NCI-H82 treated with DMSO at 0.1 percent for 48 hours (cell line): ENCODE results near the gene PEAK3.

Experiments
- DNase-seq: peaks from one replicate; lab custom pipeline; 2025; ENCODE audit not compliant: unreplicated experiment; lab: John Stamatoyannopoulos, UW

The PEAK3 gene

DNA sequence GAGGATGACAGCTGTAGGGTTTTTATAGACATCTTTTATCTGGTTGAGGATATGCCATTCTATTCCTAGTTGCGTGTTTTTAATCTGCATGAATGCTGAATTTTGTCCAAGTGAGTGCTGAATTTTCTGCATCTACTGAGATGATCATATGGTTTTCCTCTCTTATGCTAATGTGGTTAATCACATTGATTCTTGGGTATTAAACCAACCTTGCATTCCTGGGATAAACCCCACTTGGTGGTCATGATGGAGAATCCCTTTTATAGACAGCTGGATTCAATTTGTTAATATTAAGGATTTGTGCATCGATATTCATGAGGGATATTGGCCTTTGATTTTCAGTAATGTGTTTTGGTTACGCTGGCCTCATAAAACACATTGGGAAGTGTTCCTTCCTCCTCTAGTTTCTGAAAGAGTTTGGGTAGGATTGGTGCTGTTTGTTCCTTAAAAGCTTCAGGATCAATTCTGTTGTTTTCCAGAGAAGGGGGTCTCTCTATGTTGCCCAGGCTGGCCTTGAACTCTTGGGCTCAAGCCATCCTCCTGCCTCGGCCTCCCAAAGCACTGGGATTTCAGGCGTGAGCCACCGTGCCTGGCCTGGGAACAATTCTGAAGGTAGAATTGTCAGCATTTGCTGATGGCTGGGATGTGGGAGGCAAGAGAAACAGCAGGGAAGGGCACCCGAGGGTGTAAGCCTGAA, 33.3 kb upstream of the PEAK3 start:
- DNase-seq = no peak

DNA sequence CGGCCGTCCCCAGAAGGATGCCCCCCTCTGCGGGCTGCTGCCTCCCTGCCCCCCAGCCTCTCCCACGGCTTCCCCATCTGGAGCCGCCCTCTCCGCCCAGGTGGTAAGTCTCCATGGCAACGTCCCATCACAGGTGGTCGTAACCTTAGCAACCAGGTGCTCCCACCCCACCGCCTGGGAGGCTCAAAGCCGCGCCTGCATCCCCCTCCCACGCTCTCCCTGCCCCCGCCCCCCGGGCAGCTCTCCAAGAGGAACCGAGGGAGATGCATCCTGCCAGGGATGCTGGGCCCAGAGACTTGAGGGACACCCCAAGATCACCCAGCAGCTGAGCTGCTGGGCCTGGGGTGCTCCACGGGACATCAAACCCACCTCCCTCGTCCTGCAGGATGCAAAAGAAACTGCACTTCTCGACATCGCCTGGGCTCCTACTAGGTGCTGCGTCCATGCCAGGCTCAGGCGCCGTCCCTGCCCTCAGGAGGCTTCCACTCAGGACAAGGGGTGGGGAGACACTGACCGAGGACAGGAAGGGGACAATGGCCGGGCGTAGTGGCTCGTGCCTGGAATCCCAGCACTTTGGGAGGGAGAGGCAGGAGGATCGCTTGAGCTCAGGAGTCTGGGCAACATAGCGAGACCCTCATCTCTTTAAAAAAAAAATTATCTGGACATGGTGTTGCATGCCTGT, 31.0 kb upstream of the PEAK3 start:
- no peak for DNase-seq

DNA sequence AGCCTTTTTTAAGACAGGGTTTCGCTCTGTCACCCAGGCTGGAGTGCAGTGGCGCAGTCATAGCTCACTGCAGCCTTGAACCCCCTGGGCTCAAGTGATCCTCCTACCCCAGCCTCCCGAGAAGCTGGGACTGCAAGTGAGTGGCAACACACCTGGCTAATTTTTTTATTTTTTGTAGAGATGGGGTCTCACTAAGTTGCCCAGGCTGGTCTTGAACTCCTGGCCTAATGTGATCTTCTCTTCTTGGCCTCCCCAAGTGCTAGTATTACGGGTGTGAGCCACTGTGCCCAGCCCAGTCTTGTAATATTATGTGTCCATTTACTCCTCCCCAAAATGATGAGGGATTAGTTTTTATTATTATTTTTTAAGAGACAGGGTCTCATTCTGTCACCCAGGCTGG, 29.1 kb upstream of the PEAK3 start:
- DNase-seq = no peak

DNA sequence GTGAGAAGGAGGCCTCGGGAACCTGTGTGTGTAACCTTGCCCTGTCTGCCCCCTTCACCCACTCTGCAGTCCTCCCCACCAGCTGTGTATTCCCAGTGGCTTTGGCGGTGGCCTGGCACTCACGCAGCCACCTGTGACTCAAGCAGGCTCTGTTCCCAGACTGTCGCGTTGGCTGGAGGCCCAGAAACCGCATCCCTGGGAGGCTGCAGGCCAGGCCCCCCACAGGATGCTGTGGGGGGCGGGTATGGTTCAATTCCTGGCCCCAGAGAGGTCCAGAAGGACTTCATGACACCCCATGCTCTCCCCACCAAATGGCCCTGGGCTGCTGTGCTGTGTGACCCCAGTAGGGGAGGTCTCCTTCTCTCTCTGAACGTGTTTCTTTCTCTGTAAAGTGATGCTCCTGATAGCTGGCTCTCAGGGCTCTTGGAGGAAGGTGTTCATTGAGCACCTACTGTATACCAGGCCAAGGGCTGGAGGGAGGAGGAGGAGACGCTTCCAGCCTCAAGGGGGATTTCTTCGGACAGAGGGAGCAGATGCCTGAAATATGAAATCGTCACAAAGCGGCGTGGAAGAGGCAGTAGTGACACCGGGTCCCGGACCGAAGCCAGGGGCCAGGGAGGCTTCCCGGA, 27.9 kb upstream of the PEAK3 start:
- no peak for DNase-seq

DNA sequence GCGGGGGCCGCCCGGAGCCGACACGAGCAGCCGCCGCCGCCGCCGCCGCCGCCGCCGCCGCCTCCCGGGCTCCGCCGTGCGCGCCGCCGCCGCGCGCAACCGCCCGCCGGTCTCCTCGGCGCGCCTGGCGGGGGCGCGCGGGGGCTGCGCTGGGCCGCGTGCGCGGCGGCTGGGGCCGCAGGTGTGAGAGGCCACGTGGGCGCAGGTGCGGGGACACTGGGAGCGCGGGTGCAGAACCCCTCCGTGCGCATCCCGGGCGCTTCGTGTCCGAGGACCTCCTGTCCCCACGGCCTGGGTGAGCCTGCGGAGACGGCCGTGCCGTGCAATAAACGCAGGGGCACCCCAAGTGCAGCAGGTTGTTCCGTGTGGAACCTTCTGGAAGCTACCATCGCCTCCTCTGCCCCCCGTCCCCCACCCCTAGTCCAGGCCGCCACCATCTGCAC, 26.2 kb upstream of the PEAK3 start, which contains the start of gene LINGO3:
LINGO3 (minus strand) TSS at position 41 of the 443 bp plus-strand sequence. CDS start 16,378 bp downstream, outside the sequence.
- DNase-seq = no peak

DNA sequence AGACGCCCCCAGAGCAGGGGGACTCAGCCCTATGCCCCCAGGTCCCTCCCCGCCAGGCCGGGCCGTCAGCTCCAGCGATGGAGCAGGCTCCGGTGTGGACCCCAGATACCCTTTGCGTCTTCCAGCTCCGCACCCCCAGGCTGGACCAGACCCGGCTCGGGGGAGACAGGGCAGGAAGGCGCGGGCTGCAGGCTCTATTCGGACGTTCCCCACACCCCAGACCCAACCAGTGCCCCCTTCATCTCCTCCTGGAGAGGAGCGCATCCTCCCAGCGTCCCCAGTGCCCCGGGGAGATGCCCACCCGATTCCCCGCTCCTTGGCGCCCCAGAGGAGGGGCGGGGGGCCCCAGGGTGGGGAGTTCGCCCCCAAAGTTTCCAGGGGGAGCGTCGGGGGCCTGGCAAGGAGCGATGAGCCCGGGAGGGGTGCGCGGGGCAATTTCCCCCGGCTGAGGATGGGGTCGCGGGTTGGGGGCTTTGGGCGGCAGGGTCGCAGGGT, 25.6 kb upstream of the PEAK3 start:
- no peak for DNase-seq

DNA sequence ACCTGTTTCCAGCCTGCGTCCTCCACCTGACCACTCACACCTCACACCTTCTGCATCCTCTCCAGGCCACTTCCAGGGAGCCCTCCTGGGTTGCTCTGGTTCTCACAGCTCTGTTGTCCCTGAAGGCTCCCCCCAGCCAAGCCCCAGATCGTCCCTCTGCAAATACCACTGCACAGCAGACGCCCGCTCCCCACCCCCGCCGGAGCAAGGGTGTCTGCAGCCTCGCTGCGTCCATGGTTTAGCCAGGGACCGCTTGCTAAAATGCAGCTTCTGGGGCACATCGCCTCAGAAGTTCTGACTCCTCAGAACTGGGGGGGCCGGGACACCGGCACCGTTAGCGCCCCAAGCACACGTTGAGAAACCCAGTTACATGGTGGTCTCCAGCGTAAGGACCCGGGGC, 25.0 kb upstream of the PEAK3 start:
- DNase-seq = no peak

DNA sequence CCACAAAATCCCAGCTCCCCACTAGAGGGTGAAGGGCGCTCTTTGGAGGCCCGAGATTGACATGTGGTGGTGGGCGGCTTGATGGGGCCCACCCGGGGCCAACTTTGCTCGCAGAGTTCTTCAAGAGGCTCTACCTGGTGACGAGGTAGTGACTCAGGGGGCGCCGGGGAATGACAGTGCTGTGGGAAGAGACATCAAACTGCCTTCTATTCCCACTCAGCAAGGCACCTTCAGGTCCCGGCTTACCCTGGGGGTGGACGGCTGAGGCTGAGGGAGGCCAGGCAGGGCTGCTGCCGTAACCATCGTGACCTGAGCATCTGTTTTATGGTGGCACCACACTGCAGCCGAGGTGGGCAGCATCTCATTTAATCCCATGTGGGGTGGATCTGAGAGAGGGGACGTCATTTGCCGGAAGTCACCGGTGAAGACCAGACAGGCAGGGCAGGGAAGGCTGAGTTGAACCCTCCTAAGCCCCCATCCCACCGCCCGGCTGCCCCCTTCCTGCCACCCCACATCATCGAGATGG, 24.4 kb upstream of the PEAK3 start:
- no peak for DNase-seq

DNA sequence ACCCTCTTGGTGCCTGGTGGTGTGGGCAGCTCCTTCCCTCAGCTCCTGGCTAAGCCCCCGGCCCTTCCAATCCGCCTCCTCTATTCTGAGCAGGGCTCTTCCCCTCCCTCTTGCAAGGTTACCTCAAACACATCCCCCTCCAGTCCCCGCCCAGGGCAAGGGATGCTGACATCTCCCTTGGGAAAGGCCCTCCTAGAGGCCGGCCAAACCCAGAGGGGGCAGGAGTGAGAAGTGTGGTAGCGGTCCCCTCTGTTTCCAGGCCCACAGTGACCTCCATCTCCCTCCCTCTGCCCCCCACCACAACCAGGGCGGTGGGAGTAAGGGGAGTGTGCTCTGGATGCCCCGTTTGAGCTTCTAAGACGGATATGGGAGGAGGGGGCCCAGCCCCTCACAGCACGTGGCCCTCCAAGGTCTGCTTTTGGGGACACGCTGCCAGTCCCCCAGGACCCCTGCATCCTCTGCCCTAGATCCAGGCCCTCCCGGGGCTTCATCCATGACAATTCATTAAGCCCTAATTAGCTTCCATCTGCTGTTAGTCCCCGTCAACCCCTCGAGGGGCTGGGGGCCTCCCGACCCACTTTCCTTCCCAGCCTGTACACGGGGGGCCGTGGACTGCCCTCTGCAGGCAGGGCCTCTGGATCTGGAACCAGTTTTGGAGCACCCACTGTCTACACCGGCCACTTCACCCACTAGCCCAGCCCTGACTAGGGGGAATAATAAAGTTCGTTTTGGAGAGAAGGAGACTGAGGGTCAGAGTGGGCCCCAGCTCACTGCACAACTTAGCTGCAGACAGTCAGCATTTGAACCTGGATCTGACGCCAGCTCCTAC, 23.7 kb upstream of the PEAK3 start:
- no peak for DNase-seq

DNA sequence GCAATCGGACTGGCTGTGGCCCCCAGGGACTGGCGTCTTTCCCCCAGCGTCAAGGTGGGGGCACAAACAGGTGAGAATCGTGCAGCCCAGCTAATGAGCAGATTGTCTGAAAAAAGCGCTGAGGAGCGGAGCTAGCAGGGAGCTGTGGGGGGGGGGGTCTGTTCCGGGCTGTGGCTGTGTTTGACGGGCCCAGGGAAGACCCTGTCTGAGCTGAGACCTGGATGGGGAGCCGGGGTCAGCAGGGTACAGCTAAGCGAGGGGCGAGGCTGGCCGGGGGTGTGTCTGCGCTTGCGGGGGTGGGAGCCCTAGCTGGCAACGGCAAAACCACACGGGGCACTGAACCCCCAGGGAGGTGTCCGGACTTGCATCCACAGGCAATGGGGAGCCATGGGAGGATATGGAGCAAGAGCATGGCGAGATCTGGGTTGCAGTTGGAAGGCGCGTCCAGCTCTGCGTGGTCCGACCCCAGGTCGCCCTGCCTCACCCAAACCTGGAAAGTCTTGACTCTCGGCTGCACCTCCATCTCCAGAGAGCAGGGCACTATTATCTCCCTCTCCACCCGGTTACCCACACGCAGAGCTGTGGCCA, 21.3 kb upstream of the PEAK3 start:
- no peak for DNase-seq

DNA sequence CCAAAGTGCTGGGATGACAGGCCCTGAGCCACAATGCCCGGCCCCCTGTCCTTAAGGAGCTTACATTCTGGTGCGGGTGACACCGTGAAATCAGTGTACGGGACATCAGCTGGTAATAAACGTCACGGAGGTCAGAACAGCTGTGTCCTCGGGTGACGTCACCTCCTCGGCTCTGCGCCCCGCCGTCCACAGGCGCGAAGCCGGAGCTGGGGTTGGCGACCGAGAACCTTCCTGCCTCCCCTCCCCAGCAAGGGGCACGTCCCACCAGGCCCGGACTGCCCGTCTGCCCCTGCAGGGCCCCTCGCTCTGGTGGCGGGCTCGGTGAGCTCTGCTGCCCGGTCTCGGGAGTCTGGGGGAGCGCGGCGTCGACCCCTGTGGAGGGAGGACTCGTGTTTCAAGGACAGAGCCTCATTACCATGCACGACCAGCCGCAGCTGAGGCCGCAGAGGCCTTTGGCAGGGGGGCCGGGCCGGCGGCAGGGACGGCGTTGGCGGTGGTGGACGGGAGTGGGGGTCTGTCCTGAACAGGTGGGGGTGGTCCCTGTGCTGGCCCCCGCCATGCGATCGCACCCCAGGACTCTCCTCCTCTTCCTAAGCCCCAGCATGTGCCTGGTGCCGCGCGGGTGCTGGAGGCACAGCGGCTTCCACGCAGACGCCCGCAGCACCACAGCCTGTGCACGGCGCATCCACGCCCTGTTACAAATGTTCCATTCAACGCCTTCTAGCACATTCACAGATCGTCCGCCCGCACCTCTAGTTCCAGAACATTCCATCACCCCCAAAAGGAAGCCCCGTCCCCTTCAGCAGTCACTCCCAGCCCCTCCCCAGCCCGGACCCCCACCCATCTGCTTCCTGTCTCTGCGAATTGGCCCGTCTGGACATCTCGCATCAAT, 20.6 kb upstream of the PEAK3 start:
- no peak for DNase-seq

DNA sequence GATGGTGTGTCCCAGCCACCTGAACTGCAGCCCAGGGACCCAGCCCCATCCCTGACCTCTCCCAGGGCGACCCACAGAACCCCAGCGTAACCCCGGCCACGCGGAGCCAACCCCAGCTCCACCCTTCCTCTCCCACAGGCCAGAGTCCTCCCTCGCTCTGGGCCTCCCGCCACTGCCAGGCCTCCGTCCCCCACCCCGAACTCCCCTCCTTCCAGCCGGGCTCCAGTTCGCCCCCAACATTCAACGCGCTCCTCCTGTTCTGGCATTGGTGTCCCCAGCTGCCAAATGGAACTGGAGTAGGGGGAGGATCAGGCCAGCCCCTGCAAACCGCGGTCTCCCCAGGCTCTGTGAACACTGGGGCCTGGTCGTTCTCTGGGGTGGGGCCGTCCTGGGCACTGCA, 18.6 kb upstream of the PEAK3 start:
- no peak for DNase-seq

DNA sequence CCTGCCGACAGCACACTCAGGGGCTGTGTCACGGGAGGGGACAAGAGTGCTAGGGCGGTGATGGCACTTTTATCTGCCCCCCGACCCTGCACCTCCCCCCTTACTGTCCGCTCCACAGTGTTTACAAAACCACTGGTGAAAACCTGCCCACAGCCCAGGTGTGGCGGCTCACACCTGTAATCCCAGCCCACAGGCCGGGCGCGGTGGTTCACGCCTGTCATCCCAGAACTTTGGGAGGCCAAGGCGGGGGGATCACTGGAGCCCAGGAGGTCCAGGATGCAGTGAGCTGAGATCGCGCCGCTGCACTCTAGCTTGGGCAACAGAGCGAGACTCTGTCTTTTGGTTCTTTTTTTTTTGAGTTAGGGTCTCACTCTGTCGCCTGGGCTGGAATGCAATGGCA, 14.2 kb upstream of the PEAK3 start:
- DNase-seq = no peak

DNA sequence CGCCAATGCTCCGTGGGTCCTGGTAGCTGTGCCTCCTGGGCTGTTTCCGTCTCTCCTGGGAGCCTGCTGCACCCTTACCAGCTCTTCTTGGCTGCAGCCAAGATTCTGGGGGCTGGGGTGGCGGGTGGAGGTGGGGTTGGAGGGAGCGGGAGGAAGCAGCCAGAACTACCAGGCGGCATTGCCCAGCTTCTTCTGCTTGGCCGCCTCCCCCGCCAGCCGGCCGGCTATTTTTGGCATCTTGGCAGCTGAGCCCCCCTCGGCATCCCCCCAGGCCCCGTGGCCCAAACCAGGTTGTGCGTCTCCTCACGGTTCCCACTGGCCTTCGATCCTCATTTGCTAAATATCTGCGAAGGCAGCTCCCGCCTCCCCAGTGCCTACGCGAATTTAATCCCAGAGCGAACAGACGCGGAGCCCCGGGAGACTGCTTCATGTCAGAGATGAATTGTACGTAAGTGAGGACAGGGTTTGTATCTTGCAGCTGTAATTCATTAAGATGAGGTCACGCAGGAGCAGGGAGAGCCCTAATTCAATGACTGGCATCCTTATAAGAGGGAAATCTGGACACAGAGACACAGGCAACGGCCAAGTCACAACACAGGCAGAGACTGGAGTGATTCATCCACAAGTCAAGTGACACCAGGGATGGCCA, 12.8 kb upstream of the PEAK3 start:
- DNase-seq = no peak

DNA sequence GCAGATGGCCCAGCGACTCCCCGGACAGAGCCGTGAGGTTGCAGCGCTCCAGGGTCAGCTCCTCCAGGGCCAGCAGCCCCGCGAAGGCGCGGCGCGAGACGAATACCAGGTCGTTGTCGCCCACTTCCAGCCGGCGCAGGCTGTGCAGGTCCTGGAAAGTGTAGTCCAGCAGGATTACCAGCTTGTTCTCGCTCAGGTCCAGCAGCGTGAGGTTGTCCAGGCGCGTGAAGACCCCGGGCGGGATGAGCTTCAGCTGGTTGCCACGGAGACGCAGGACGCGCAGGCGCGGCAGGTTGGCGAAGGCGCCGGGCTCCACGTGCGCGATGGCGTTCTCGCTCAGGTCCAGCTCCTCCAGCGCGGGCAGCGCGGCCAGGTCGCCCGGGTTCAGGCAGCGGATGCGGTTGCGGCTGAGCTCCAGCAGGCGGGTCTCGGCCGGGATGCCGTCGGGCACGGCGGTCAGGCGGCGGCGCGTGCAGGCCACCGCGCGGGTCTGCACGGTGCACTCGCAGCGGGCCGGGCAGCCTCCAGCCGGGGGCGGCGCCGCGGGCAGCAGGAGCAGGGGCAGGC, 9.3 kb upstream of the PEAK3 start:
- no peak for DNase-seq

DNA sequence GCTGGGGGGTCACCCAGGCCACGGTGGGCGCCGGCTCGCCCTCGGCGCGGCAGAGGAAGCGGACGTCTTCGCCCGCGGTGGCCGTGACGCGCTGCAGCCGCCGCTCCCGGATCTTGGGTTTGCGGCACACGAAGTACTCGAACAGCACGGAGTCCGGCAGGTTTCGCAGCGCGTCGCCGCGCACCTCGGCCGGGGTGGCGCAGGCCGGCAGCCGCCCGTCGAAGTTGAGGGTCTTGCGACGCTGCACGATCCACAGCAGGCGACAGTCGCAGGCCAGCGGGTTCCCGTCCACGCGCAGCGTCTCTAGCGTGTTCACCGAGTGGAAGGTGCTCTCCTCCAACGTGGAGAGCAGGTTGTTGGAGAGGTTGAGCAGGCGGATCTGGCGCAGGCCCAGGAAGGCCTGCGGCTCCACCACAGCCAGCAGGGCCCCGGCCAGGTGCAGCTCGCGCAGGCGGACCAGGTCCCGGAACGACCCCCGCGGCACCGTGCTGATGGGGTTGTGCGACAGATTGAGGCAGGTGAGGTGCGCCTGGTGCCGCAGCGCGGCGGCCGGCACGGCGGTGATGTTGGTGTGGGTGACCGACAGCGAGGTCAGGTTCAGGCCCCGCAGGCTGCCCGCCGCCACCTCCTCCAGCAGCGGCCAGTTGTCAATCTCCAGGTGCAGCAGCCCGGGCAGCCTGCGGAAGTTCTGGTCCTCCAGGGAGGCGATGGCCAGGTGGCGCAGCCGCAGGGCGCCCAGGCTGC, 8.6 kb upstream of the PEAK3 start:
- DNase-seq = no peak

DNA sequence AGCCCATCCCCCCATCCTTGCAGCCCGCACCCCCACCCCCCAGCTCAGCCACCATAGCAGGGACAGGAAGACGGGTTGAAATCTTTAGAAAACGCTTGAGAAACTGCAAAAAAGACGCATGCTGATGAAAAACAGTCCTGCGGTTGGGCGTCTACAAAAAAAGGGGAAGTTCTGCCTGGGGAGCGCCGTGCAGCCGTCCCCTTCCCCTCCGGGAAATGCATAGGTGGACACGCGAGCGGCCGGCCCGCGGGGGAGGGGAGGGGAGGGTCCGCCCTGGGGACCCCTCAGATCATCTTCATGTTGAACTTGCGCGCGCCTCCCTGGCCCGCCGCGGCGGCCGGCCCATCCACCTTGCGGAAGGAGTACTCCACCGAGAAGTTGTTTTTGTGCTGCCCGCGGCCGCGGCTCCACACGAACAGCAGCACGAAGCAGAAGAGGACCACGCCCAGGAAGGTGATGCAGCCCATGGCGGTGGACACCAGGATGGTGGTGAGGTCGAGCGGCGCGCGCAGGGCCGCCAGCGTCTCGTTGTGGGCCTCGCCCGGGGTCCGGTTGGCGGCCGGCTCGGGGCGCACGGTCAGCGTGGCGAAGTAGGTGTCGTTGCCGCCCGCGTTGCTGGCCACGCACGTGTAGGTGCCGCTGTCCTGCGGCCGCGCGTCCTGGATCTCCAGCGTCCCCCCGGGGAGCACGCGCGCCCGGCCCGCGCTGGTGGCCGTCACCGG, 7.9 kb upstream of the PEAK3 start:
- no peak for DNase-seq
